Adrenal gland (tissue), 12 donors: Measurements from ENCODE around the gene TMEM43. TPM values are rescaled to one million over a fixed set of nuclear protein-coding genes. Genes with fewer than 3 reads are reported as not detected.

Source experiments
- DNase-seq, 7 donors: peaks; one replicate each; pipeline ENCODE4 v3.0.0-alpha.2; 2019 to 2020
- H3K27ac ChIP-seq, 5 donors: fragments of 200-600 bp; sonication (generic) in 4 of 5; 1 replicate in 3 of 5; 2 replicates in 2 of 5; pipeline versions ENCODE4 v1.5.1 to v1.8.0; 2016 to 2020; ENCODE audit warnings: mild to moderate bottlenecking in 1 of 5
- H3K27me3 ChIP-seq: fragments of 200-600 bp; 2 replicates; pipeline ENCODE4 v1.8.0; 2021
- H3K36me3 ChIP-seq, 2 donors: fragments of 200-600 bp; replicated peaks in 1 of 2; 1 replicate in 1 of 2; 2 replicates in 1 of 2; pipeline versions ENCODE4 v1.5.1 to v1.8.0; 2018 to 2022
- H3K4me1 ChIP-seq, 2 donors: fragments of 200-600 bp; replicated peaks in 1 of 2; 1 replicate in 1 of 2; 2 replicates in 1 of 2; pipeline versions ENCODE4 v1.5.1 to v1.8.0; 2018 to 2021
- H3K4me3 ChIP-seq, 4 donors: fragments of 200-600 bp; sonication (generic) in 3 of 4; one replicate each; pipeline ENCODE4 v1.5.1; 2016 to 2018
- H3K9me3 ChIP-seq, 3 donors: fragments of 200-600 bp; sonication (generic) in 1 of 3; replicated peaks in 1 of 3; 1 replicate in 2 of 3; 2 replicates in 1 of 3; pipeline versions ENCODE4 v1.5.1 to v1.8.0; 2016 to 2021
- POLR2A ChIP-seq, 2 donors: fragments of 450-650 bp; IDR thresholded peaks; one replicate each; pipeline ENCODE4 v1.6.1; 2017; ENCODE audit warnings: antibody characterized with exemption in 2 of 2, mild to moderate bottlenecking in 2 of 2, moderate library complexity in 1 of 2
- WGBS, 4 donors: extraction: QIAGEN DNeasy Blood & Tissue Kit in 2 of 4; methylation state at CpG; one replicate each; pipeline versions ENCODE4 v1.1.5 to v1.1.7; 2013 to 2017; 5-methylcytosine and 5-hydroxymethylcytosine counted together
- intact Hi-C, 2 donors: fragments of 100-400 bp; cut with DNase I; formaldehyde crosslinking; loops; one replicate each; pipeline versions ENCODE4 v1.14.1 to v1.15.0; 2022 to 2023
- polyA plus RNA-seq, 3 donors: library from polyadenylated mRNA; stranded (reverse); fragments of 200-250 nt in 2 of 3; fragments of 350-450 nt in 1 of 3; fragmentation: Illumina TruSeq in 1 of 3; extraction: RNeasy Lipid Tissue Mini Kit (QIAGEN cat#74804) in 1 of 3; gene quantifications; one replicate each; pipeline ENCODE4 v1.2.3, GENCODE V29; 2013 to 2014
- total RNA-seq, 9 donors: library from RNA; depleted of rRNA in 4 of 9; stranded (reverse); fragments of >200 nt in 4 of 9; fragments of 120-200 nt in 1 of 9; fragmentation: NEBNext Ultra II Directional in 1 of 9; extraction: Animal tissue kit (Norgen Biotek cat#: 25700) in 1 of 9; gene quantifications; one replicate each; pipeline versions ENCODE4 v1.1.0 to v1.2.4, GENCODE V29; 2013 to 2023
- TF ChIP-seq, protein P1 (sequence below), 6 experiments: fragments of 450-650 bp in 4 of 6; fragments of 200-600 bp in 2 of 6; sonication (generic) in 1 of 6; IDR thresholded peaks; 1 replicate in 5 of 6; 2 replicates in 1 of 6; pipeline versions ENCODE4 v1.5.1 to v1.8.0; 2016 to 2021; ENCODE audit warnings: antibody characterized with exemption in 6 of 6, mild to moderate bottlenecking in 2 of 6, moderate library complexity in 1 of 6
- donor health status: healthy with polysubstance abuse.
- donor health status: Bipolar disorder and iron deficiency.
- donor health status: DM: yes; HTN: yes; CAD: no.
- donor health status: DM: no; HTN: no; CAD: no.
- donor health status: DM: no; HTN: no; CAD: no.
- donor health status: DM: yes; HTN: yes; CAD: no.

Gene TMEM43
- total and polyA plus RNA-seq, 12 donors = 40.0 to 79.1 (median 56.5) TPM

DNA sequence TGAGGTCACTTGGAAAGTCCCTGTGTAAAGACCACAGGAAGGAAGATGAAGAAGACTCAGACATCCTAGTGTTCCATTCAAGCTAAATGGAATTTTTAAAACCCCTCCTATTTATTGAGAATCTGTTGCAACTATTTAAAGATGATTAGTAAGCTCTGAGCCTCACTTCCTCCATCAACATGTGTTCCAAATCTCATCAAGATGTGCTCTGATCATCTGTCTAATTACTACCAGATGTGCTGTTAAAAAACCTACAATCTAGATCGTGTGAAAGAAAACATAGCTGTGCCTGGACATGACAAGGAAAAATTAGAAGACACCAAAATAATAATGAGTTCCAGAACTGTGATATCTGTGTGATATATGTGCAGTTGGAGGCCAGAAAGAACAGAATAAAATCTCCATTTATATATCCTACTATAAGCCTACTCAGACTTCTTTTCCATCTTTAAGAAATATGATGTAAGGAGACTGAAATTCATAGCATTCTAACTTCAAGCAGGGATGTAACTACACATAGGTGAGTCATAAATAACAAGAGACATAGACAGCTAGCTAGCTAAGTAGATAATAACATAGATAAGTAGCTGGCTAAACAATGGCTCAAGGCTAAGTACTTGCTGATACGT, 45.8 kb downstream of the TMEM43 start:
- DNase-seq = no peak

DNA sequence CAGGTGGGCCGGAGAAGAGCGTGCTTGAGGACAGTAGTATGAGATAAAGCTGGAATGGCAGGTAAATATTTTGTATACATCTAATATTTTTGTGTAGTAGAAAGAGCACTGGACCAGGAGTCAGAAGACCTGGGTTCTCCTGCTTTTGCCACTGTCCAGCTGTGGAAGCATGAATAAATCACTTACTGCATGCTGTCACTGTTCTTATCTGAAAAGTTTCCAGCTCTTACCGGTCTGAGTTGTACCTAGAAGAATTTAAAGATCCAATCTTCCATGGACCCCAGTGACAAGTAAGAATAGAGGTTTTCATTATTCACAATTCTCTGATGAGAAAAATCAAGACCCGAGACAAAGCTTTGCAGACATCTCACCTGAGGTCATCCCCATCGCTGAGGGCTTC, 47.6 kb downstream of the TMEM43 start:
- DNase-seq = no peak
- TF ChIP-seq, protein P1, sequence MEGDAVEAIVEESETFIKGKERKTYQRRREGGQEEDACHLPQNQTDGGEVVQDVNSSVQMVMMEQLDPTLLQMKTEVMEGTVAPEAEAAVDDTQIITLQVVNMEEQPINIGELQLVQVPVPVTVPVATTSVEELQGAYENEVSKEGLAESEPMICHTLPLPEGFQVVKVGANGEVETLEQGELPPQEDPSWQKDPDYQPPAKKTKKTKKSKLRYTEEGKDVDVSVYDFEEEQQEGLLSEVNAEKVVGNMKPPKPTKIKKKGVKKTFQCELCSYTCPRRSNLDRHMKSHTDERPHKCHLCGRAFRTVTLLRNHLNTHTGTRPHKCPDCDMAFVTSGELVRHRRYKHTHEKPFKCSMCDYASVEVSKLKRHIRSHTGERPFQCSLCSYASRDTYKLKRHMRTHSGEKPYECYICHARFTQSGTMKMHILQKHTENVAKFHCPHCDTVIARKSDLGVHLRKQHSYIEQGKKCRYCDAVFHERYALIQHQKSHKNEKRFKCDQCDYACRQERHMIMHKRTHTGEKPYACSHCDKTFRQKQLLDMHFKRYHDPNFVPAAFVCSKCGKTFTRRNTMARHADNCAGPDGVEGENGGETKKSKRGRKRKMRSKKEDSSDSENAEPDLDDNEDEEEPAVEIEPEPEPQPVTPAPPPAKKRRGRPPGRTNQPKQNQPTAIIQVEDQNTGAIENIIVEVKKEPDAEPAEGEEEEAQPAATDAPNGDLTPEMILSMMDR (IDR thresholded peaks at IDR 0.05) = no peak
- TF ChIP-seq POLR2A (IDR thresholded peaks at IDR 0.05) = no peak
- Histone ChIP-seq H3K9me3 (no peaks in the 10 kb centered on the region), H3K27ac (no peak overlapping the region), H3K4me3 (no peak overlapping the region), H3K36me3 (peaks cover 6 to 51% of the 10 kb centered on the region in 2 donors), H3K27me3 (no peaks in the 10 kb centered on the region), H3K4me1 (peaks cover 15 to 30% of the 10 kb centered on the region in 2 donors)
- WGBS, 4 donors = 90 to 93% (median 91%) methylated on average over 5 of the region's 5 CpGs
- intact Hi-C loops = loop anchor here in 1 of 2 donors (10.0 kb wide), 1 partner anchor 48 kb away; the partner anchor contains the start of genes CHCHD4 and TMEM43

More for the DNA sequence above, 45.8 kb downstream of the TMEM43 start:
- TF ChIP-seq, protein P1 (IDR thresholded peaks at IDR 0.05) = no peak
- TF ChIP-seq POLR2A (IDR thresholded peaks at IDR 0.05) = no peak
- Histone ChIP-seq H3K36me3 (peaks cover 6 to 68% of the 10 kb centered on the region in 2 donors), H3K4me3 (no peak overlapping the region), H3K9me3 (no peaks in the 10 kb centered on the region), H3K4me1 (peaks cover 7 to 17% of the 10 kb centered on the region in 2 donors), H3K27me3 (no peaks in the 10 kb centered on the region), H3K27ac (no peak overlapping the region)
- 44 to 55% (median 50%) methylated on average over 2 of the region's 2 CpGs for WGBS, 4 donors
- intact Hi-C loops = loop anchor here in 1 of 2 donors (10.0 kb wide), 1 partner anchor 46 kb away; the partner anchor contains the start of genes CHCHD4 and TMEM43

DNA sequence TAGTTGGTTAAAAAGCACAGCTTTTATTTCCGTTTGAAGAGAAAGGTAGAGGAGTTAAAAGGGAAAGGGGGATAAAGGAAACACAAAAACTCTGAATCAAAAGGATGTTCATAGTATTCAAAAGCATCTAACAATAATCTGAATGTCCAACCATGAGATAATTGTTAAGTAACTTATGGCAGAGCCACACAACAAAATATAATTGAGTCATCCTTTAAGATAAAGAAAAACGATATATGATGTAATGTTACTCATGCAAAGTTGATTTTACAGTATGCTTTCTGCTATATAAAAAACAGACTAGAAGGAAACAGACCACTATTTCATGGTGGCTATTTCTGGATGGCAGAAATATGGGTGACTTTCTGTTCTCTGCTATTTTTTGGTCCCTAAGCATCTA, 49.6 kb downstream of the TMEM43 start:
- DNase-seq = no peak
- H3K4me3 ChIP-seq = no peak overlapping the region
- WGBS, 4 donors = 61 to 65% (median 63%) methylated on average over 2 of the region's 2 CpGs
- H3K27me3 ChIP-seq = no peaks in the 10 kb centered on the region
- intact Hi-C loops = loop anchor here in 1 of 2 donors (10.0 kb wide), 1 partner anchor 50 kb away; the partner anchor contains the start of genes CHCHD4 and TMEM43
- H3K36me3 ChIP-seq = peaks cover 3 to 31% of the 10 kb centered on the region in 2 donors
- H3K27ac ChIP-seq = no peak overlapping the region
- no peaks in the 10 kb centered on the region for H3K9me3 ChIP-seq
- no peak for TF ChIP-seq POLR2A (IDR thresholded peaks at IDR 0.05)
- TF ChIP-seq, protein P1 (IDR thresholded peaks at IDR 0.05) = no peak
- peaks cover 25 to 39% of the 10 kb centered on the region in 2 donors for H3K4me1 ChIP-seq

DNA sequence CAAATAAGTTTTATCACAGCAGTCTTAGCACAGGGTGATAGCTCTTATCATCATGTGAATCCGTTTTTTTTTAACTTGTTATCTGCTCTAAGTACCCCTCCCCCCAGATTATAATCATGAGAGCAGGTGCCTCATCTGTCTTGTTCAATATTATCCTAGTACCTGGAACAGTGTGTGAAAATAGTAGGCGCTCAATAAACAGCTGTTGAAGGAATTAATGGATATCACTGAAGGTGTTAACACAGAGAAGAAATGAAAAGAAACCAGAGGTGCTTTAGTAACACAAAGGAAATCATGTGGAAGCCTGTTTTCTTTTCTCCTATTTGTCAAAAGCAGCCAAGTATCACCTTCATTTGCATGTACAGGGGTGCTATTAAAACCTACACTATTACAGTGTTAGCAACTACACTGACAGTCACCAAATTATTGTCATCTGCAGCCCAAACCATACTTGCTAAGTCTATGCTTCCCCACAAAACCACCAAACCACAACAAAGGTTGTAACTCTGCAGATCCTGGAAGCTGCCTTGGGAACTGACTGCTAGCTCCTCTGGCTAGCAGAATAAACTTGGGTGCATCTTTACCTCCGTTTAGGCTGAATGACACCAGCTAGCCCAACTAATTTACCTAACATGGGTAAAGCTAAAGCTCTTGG, 50.7 kb downstream of the TMEM43 start:
- Histone ChIP-seq H3K27ac (no peak overlapping the region), H3K9me3 (no peaks in the 10 kb centered on the region), H3K36me3 (peaks cover 0 to 21% of the 10 kb centered on the region in 2 donors), H3K27me3 (no peaks in the 10 kb centered on the region), H3K4me3 (no peak overlapping the region), H3K4me1 (peaks cover 25 to 45% of the 10 kb centered on the region in 2 donors)
- DNase-seq = no peak
- TF ChIP-seq POLR2A (IDR thresholded peaks at IDR 0.05) = no peak
- TF ChIP-seq, protein P1 (IDR thresholded peaks at IDR 0.05) = no peak
- intact Hi-C loops = loop anchor here in 1 of 2 donors (10.0 kb wide), 1 partner anchor 51 kb away; the partner anchor contains the start of genes CHCHD4 and TMEM43
- 65 to 70% (median 67%) methylated on average over 3 of the region's 3 CpGs for WGBS, 4 donors
